CD4-positive, alpha-beta memory T cell (primary cell): Measurements from ENCODE around the gene DYNLL1. TPM values are rescaled to one million over a fixed set of nuclear protein-coding genes. Genes with fewer than 3 reads are reported as not detected.

Source experiments
- CTCF ChIA-PET: fragments of 350-600 bp; sonication (Branson Sonifier 250); formaldehyde crosslinking; loops from one replicate; lab custom pipeline; 2021; ENCODE audit warnings: inconsistent platforms; ENCODE audit not compliant: partially characterized antibody; lab: Charles Lee
- POLR2A ChIA-PET: fragments of 350-600 bp; sonication (Branson Sonifier 250); formaldehyde crosslinking; loops from one replicate; lab custom pipeline; 2021; ENCODE audit not compliant: partially characterized antibody; lab: Charles Lee
- DNase-seq, 5 donors: peaks; one replicate each; pipeline versions ENCODE4 v3.0.0 to v3.0.0-alpha.2; 2020 to 2022; ENCODE audit warnings: mixed read lengths in 1 of 5
- H3K27ac ChIP-seq: one replicate; pipeline ENCODE4 v1.7.0; 2013; ENCODE audit warnings: low read depth, low read length
- H3K27me3 ChIP-seq: 2 replicates; pipeline ENCODE4 v1.7.0; 2013; ENCODE audit warnings: mild to moderate bottlenecking, low read length, moderate library complexity; ENCODE audit not compliant: insufficient read depth
- H3K36me3 ChIP-seq: 2 replicates; pipeline ENCODE4 v1.7.0; 2013; ENCODE audit warnings: mild to moderate bottlenecking, low read length, moderate library complexity; ENCODE audit not compliant: insufficient read depth
- H3K4me1 ChIP-seq: 2 replicates; pipeline ENCODE4 v1.7.0; 2013; ENCODE audit warnings: mild to moderate bottlenecking, low read length, moderate library complexity; ENCODE audit not compliant: insufficient read depth
- H3K4me3 ChIP-seq, 2 donors: one replicate each; pipeline ENCODE4 v1.7.0; 2013; ENCODE audit warnings: low read length in 2 of 2, mild to moderate bottlenecking in 1 of 2
- H3K9me3 ChIP-seq, 2 donors: one replicate each; pipeline ENCODE4 v1.7.0; 2013; ENCODE audit warnings: low read length in 2 of 2, control low read depth in 1 of 2; ENCODE audit not compliant: control insufficient read depth in 1 of 2
- H3K27ac Mint-ChIP-seq, 7 donors: one replicate each; pipeline ENCODE4 v1.8.0; 2020 to 2021; ENCODE audit warnings: mixed read lengths in 7 of 7, mild to moderate bottlenecking in 6 of 7, inconsistent platforms in 3 of 7, moderate library complexity in 3 of 7
- H3K27me3 Mint-ChIP-seq, 2 donors: one replicate each; pipeline ENCODE4 v1.8.0; 2020 to 2021; ENCODE audit warnings: mixed read lengths in 2 of 2
- H3K36me3 Mint-ChIP-seq, 2 donors: one replicate each; pipeline ENCODE4 v1.8.0; 2020 to 2021; ENCODE audit warnings: mixed read lengths in 2 of 2, inconsistent platforms in 1 of 2, mild to moderate bottlenecking in 1 of 2
- H3K4me1 Mint-ChIP-seq, 4 donors: one replicate each; pipeline ENCODE4 v1.8.0; 2020 to 2021; ENCODE audit warnings: mixed read lengths in 4 of 4, mild to moderate bottlenecking in 1 of 4
- H3K4me3 Mint-ChIP-seq, 8 donors: one replicate each; pipeline ENCODE4 v1.8.0; 2020 to 2021; ENCODE audit warnings: mixed read lengths in 8 of 8, mild to moderate bottlenecking in 7 of 8, moderate library complexity in 6 of 8, inconsistent platforms in 3 of 8
- H3K9me3 Mint-ChIP-seq, 8 donors: one replicate each; pipeline ENCODE4 v1.8.0; 2020 to 2021; ENCODE audit warnings: mixed read lengths in 8 of 8, mild to moderate bottlenecking in 5 of 8, inconsistent platforms in 3 of 8, moderate library complexity in 1 of 8
- intact Hi-C: fragments of 100-400 bp; cut with micrococcal nuclease; formaldehyde crosslinking; loops from one replicate; pipeline ENCODE4 v1.15.1; 2023
- polyA plus RNA-seq, 2 donors: library from polyadenylated mRNA; unstranded; fragments of 300-500 nt; fragmentation: Illumina TruSeq; gene quantifications; one replicate each; pipeline ENCODE4 v1.2.3, GENCODE V29; 2021
- total RNA-seq, 2 experiments: library from RNA; stranded (reverse); gene quantifications; one replicate each; pipeline ENCODE4 v1.2.3, GENCODE V29; 2021

DYNLL1 gene
- total and polyA plus RNA-seq, 4 experiments from 2014 or later, result 97.5 to 351 (median 228) TPM

DNA sequence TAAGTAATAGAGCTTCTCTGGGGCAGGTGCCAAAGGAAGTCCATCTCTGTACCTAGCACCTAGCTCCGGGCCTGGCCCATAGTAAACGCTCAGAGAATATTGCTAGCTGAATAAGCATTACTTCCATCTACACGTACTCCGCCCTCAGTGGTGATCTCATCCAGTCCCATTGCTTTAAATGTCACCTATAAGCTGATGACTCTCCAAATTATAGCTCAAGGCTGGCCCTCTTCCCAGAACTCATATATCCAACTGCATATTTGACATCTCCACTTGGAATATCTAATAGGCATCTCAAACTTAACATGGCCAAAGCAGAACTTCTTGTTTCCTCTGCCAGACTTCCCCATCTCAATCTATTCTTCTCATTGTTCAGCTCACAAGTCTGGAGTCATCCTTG, 6.9 kb upstream of the DYNLL1 start:
- ChIA-PET CTCF (no interaction called here), POLR2A (no interaction called here)
- Histone ChIP-seq H3K4me1 (no peaks in the 10 kb centered on the region), H3K9me3 (no peaks in the 10 kb centered on the region), H3K27me3 (no peaks in the 10 kb centered on the region), H3K27ac (no peak overlapping the region), H3K4me3 (no peak overlapping the region), H3K36me3 (no peaks in the 10 kb centered on the region)
- Mint-ChIP-seq H3K27ac (peak overlapping the region in 1 of 7 donors; percentile 18), H3K36me3 (peaks cover 0 to 3% of the 10 kb centered on the region in 2 donors), H3K4me1 (no peaks in the 10 kb centered on the region), H3K27me3 (no peaks in the 10 kb centered on the region), H3K9me3 (no peaks in the 10 kb centered on the region), H3K4me3 (no peak overlapping the region)
- intact Hi-C loops, result no loop called here
- no peak for DNase-seq

GRCh38 chr12:120490325-120490724, 5.6 kb upstream of the DYNLL1 start:
- no peak overlapping the region for H3K4me3 ChIP-seq
- Mint-ChIP-seq H3K27me3 (no peaks in the 10 kb centered on the region), H3K27ac (peak overlapping the region in 1 of 7 donors; percentile 25), H3K4me3 (no peak overlapping the region), H3K4me1 (peaks cover 4 to 8% (median 7%) of the 10 kb centered on the region in 4 donors), H3K9me3 (no peaks in the 10 kb centered on the region), H3K36me3 (peaks cover 0 to 3% of the 10 kb centered on the region in 2 donors)
- no peak for DNase-seq
- H3K4me1 ChIP-seq, result peaks cover 5% of the 10 kb centered on the region
- no peaks in the 10 kb centered on the region for H3K36me3 ChIP-seq
- no peaks in the 10 kb centered on the region for H3K9me3 ChIP-seq
- ChIA-PET CTCF (no interaction called here), POLR2A (no interaction called here)
- H3K27me3 ChIP-seq, result no peaks in the 10 kb centered on the region
- intact Hi-C loops, result no loop called here
- H3K27ac ChIP-seq, result no peak overlapping the region

DNA sequence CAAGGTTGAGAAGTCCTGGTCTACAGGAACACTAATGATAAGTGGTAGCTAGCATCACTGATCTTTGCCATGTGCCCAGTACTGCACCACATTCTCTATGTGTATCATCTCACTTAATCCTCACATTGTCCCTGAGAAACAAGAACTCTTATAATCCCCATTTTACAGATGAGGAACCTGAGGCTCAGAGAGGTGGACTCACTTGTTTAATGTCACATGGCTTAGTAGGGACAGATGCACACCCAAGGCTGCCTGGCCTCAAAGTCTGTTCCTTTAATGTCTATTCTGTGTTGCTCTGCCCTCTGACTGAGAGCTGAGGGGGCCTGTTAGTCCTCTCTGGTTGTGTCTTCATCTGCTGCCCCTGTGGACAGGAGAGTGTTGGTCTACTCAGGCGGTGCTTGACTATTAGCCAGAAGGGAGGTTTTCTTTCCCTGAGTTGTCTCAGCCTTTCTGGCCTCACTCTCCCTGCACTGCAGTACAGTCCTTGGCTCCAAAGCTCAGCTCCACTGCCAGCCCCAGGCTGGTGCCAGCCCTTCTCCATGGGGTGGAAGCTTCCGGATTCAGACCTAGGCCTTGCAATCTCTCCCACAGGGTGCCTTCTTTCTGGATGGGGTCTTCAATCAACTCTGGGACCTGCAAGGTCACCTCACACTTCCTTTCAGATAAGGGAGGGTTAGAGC, 4.9 kb upstream of the DYNLL1 start:
- Histone ChIP-seq H3K9me3 (no peaks in the 10 kb centered on the region), H3K36me3 (no peaks in the 10 kb centered on the region), H3K27me3 (no peaks in the 10 kb centered on the region), H3K4me1 (peaks cover 6% of the 10 kb centered on the region), H3K27ac (no peak overlapping the region), H3K4me3 (no peak overlapping the region)
- H3K4me3 Mint-ChIP-seq, result no peak overlapping the region
- ChIA-PET POLR2A (interaction anchor here (1.5 kb wide), 1 partner anchor 9 kb away, joined by 3 read pairs; no protein-coding TSS in a partner anchor), CTCF (no interaction called here)
- intact Hi-C loops, result no loop called here
- peaks cover 4 to 14% (median 11%) of the 10 kb centered on the region in 4 donors for H3K4me1 Mint-ChIP-seq
- peaks cover 0 to 3% of the 10 kb centered on the region in 2 donors for H3K36me3 Mint-ChIP-seq
- H3K27me3 Mint-ChIP-seq, result no peaks in the 10 kb centered on the region
- DNase-seq, result no peak
- no peaks in the 10 kb centered on the region for H3K9me3 Mint-ChIP-seq
- H3K27ac Mint-ChIP-seq, result peak overlapping the region in 2 of 7 donors; percentile 65 to 80

DNA sequence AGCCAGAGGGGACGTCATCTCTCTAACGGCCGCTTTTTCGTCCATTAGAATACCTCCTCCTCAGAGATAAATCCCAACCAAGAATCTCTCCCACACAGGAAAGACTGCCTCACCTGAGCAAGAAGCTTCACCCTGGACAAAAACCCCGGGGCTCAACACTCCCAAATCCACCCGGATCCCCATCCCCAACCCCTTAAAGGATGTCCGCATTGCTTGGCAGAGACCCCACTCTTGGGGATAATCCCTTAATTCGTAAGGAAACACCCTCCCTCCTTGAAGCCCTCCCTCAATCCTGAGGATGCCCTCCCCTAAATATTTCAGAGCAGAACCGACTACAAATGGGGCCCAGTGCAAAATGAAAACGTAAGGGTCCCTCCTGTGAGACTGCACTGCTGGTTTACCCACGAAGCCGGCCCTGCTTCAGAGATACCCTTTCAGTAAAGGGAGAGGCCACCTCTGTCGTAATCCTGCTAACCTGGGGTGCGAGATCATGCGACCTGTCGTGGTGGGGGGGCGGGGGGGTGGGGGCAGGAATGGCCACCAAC, 655 bp upstream of the DYNLL1 start:
- DNase-seq, result no peak
- Histone ChIP-seq H3K27me3 (no peaks in the 10 kb centered on the region), H3K9me3 (no peaks in the 10 kb centered on the region), H3K4me1 (peaks cover 19% of the 10 kb centered on the region), H3K36me3 (no peaks in the 10 kb centered on the region), H3K27ac (peak overlapping the region; percentile 82), H3K4me3 (peak overlapping the region in 1 of 2 donors; percentile 94)
- POLR2A ChIA-PET, result interaction anchor here (0.6 to 4.5 kb wide), 16 partner anchors 15 to 540 kb away, joined by 3 to 42 read pairs (median 4); partner anchors contain the start of genes COQ5, COX6A1, RNF10 and RPLP0
- intact Hi-C loops, result loop anchor here (1.0 kb wide), 2 partner anchors 34 to 191 kb away; partner anchors contain the start of gene COQ5
- Mint-ChIP-seq H3K27me3 (no peaks in the 10 kb centered on the region), H3K27ac (peak overlapping the region; percentile 85 to 96 (median 94)), H3K36me3 (peaks cover 4 to 23% of the 10 kb centered on the region in 2 donors), H3K4me3 (peak overlapping the region; percentile 91 to 98 (median 94)), H3K4me1 (peaks cover 17 to 43% (median 32%) of the 10 kb centered on the region in 4 donors), H3K9me3 (no peaks in the 10 kb centered on the region)
- CTCF ChIA-PET, result interaction anchor here (0.7 to 4.5 kb wide), 9 partner anchors 9 to 57 kb away, joined by 3 to 26 read pairs (median 5); partner anchors contain the start of genes COX6A1 and SRSF9

DNA sequence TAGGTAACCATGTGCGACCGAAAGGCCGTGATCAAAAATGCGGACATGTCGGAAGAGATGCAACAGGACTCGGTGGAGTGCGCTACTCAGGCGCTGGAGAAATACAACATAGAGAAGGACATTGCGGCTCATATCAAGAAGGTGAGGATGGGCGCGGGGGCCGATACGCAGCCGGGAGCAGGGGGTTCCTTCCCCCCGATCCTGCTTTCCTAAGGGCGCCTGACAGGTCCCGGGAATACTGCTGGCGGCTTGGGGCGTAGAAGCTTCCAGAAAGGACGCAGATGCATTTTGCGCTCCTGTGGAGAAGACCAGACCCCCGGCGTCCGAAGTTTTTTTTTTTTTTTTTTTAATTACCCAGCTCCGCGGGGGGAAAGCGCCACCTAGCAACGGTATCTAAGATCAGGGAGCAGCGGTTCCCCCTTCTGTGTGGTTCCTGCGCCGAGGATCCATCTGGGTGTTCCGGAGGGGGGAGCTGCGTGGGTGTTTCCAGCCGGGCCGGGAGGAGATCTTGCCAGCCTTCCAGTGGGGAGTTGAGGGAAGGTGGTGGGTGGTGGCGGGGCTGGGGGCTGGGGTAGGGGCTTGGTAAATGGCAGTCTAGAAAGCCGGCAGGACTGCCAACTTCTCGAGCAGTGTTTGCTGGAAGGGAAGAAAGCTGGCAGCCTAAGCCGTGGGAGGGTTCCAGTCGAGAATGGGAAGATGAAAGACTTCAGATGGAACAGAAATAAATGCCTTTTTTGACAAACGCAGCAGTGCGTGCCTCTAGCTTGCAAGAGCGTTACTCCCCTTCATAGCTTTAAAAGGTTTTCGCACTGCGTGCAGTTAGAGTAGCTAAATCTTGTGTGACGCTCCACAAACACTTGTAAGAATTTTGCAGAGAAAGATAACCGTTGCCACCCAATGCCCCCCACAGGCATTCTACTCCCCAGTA, 764 bp downstream of the DYNLL1 start:
- H3K9me3 Mint-ChIP-seq, result no peaks in the 10 kb centered on the region
- Histone ChIP-seq H3K4me1 (peaks cover 19% of the 10 kb centered on the region), H3K36me3 (no peaks in the 10 kb centered on the region), H3K9me3 (no peaks in the 10 kb centered on the region), H3K4me3 (peak overlapping the region; percentile 93 to 94), H3K27ac (peak overlapping the region; percentile 82), H3K27me3 (no peaks in the 10 kb centered on the region)
- POLR2A ChIA-PET, result interaction anchor here (0.6 to 4.5 kb wide), 25 partner anchors 13 to 697 kb away, joined by 3 to 42 read pairs (median 4); partner anchors contain the start of genes COQ5, COX6A1, GATC and POP5
- peaks cover 8 to 23% of the 10 kb centered on the region in 2 donors for H3K36me3 Mint-ChIP-seq
- H3K4me1 Mint-ChIP-seq, result peaks cover 23 to 52% (median 37%) of the 10 kb centered on the region in 4 donors
- H3K4me3 Mint-ChIP-seq, result peak overlapping the region; percentile 91 to 98 (median 94)
- no peaks in the 10 kb centered on the region for H3K27me3 Mint-ChIP-seq
- intact Hi-C loops, result loop anchor here (1.0 to 2.0 kb wide), 4 partner anchors 27 to 140 kb away; partner anchors contain the start of genes COX6A1, POP5 and SRSF9
- CTCF ChIA-PET, result interaction anchor here (0.7 to 4.5 kb wide), 17 partner anchors 8 to 169 kb away, joined by 3 to 26 read pairs (median 4); partner anchors contain the start of genes COX6A1, PLA2G1B and SRSF9
- peak overlapping the region; percentile 89 to 96 (median 93) for H3K27ac Mint-ChIP-seq
- DNase-seq, result peak; percentile 41 to 69 (median 49)

DNA sequence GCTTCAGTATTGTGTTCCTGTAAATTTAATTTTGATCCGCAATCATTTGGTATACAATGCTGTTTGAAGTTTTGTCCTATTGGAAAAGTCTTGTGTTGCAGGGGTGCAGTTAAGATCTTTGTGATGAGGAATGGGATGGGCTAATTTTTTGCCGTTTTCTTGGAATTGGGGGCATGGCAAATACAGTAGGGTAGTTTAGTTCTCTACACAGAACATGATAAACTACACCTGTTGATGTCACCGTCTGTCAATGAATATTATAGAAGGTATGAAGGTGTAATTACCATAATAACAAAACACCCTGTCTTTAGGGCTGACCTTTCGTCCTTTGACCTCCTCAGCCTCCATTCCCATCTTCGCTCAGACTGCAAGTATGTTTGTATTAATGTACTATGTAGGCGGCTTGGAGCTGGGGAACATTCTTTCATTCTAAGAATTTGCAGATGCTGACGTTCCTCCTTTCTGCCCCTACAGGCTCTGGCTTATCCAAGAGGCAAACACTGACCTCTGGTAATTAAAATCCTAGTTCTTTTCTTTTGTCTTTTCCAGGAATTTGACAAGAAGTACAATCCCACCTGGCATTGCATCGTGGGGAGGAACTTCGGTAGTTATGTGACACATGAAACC, 1.7 kb downstream of the DYNLL1 start:
- peaks cover 8 to 23% of the 10 kb centered on the region in 2 donors for H3K36me3 Mint-ChIP-seq
- Histone ChIP-seq H3K27me3 (no peaks in the 10 kb centered on the region), H3K9me3 (no peaks in the 10 kb centered on the region), H3K4me1 (peaks cover 19% of the 10 kb centered on the region), H3K36me3 (no peaks in the 10 kb centered on the region), H3K4me3 (peak overlapping the region; percentile 93 to 94), H3K27ac (peak overlapping the region; percentile 82)
- no peaks in the 10 kb centered on the region for H3K9me3 Mint-ChIP-seq
- intact Hi-C loops, result loop anchor here (2.0 kb wide), 1 partner anchor 59 kb away; the partner anchor contains the start of gene COX6A1
- H3K4me1 Mint-ChIP-seq, result peaks cover 23 to 52% (median 37%) of the 10 kb centered on the region in 4 donors
- CTCF ChIA-PET, result interaction anchor here (1.0 to 4.5 kb wide), 7 partner anchors 12 to 85 kb away, joined by 3 to 26 read pairs (median 5); partner anchors contain the start of gene SRSF9
- POLR2A ChIA-PET, result interaction anchor here (1.0 to 4.5 kb wide), 9 partner anchors 18 to 297 kb away, joined by 3 to 42 read pairs (median 8); partner anchors contain the start of genes COQ5, GATC, RNU4-1 and RNU4-2
- DNase-seq, result no peak
- no peaks in the 10 kb centered on the region for H3K27me3 Mint-ChIP-seq
- peak overlapping the region; percentile 63 to 94 (median 92) for H3K27ac Mint-ChIP-seq
- peak overlapping the region; percentile 91 to 98 (median 94) for H3K4me3 Mint-ChIP-seq
